KOPT-K1 (cell line): ENCODE data around the gene RPTOR.

Experiments used
- H3K27ac ChIP-seq: fragments of 200-600 bp; sonication (generic); 2 replicates; pipeline ENCODE4 v1.5.1; 2016; ENCODE audit warnings: antibody characterized with exemption, mild to moderate bottlenecking, low read depth, low read length; ENCODE audit not compliant: poor library complexity, severe bottlenecking
- H3K36me3 ChIP-seq: fragments of 200-600 bp; sonication (generic); 2 replicates; pipeline ENCODE4 v1.5.1; 2017; ENCODE audit warnings: antibody characterized with exemption, mild to moderate bottlenecking, low read length, moderate library complexity; ENCODE audit not compliant: insufficient read depth
- H3K9me3 ChIP-seq: fragments of 200-600 bp; sonication (generic); 2 replicates; pipeline ENCODE4 v1.5.1; 2017; ENCODE audit warnings: antibody characterized with exemption, low read length, mild to moderate bottlenecking; ENCODE audit not compliant: insufficient read depth, poor library complexity, severe bottlenecking

The RPTOR gene

GRCh38 chr17:80675438-80676095 lies 130.9 kb downstream of the RPTOR start:
- H3K27ac ChIP-seq = peak overlapping the region; percentile 30
- H3K36me3 ChIP-seq = peaks cover 7% of the 10 kb centered on the region; the same call in 1 of the 2 replicates
- no peaks in the 10 kb centered on the region for H3K9me3 ChIP-seq

GRCh38 chr17:80676096-80676466 lies 131.4 kb downstream of the RPTOR start:
- H3K27ac ChIP-seq = peak overlapping the region; percentile 30
- H3K9me3 ChIP-seq = no peaks in the 10 kb centered on the region
- peaks cover 7% of the 10 kb centered on the region; the same call in 1 of the 2 replicates for H3K36me3 ChIP-seq

- no peaks in the 10 kb centered on the region for H3K9me3 ChIP-seq
- peaks cover 6% of the 10 kb centered on the region; the same call in 1 of the 2 replicates for H3K36me3 ChIP-seq
- H3K27ac ChIP-seq = peak overlapping the region; percentile 30
These were observed 131.9 kb downstream of the RPTOR start for GRCh38 chr17:80676564-80676963.

- Histone ChIP-seq H3K27ac (peak overlapping the region; percentile 30), H3K9me3 (no peaks in the 10 kb centered on the region)
These were observed 132.6 kb downstream of the RPTOR start for GRCh38 chr17:80677214-80677756.

GRCh38 chr17:80679816-80680215 lies 135.2 kb downstream of the RPTOR start:
- no peaks in the 10 kb centered on the region for H3K9me3 ChIP-seq
- peak overlapping the region; percentile 28 for H3K27ac ChIP-seq
- 0 out of 2 replicates have a peak, but pooled peaks cover 3% of the 10 kb centered on the region for H3K36me3 ChIP-seq

More at GRCh38 chr17:80677214-80677756, 132.6 kb downstream of the RPTOR start:
- no peaks in the 10 kb centered on the region for H3K36me3 ChIP-seq

- Histone ChIP-seq H3K27ac (peak overlapping the region; percentile 2), H3K36me3 (0 out of 2 replicates have a peak, but pooled peaks cover 4% of the 10 kb centered on the region), H3K9me3 (no peaks in the 10 kb centered on the region)
These were observed 136.6 kb downstream of the RPTOR start for GRCh38 chr17:80681215-80681614.

- Histone ChIP-seq H3K36me3 (0 out of 2 replicates have a peak, but pooled peaks cover 6% of the 10 kb centered on the region), H3K27ac (no peak overlapping the region), H3K9me3 (no peaks in the 10 kb centered on the region)
These were observed 137.7 kb downstream of the RPTOR start for GRCh38 chr17:80682372-80682771.

GRCh38 chr17:80683625-80684104 lies 139.0 kb downstream of the RPTOR start:
- Histone ChIP-seq H3K9me3 (no peaks in the 10 kb centered on the region), H3K36me3 (peaks cover 19% of the 10 kb centered on the region)

GRCh38 chr17:80687839-80688238 lies 143.2 kb downstream of the RPTOR start:
- no peak overlapping the region for H3K27ac ChIP-seq
- H3K36me3 ChIP-seq = peaks cover 19% of the 10 kb centered on the region
- H3K9me3 ChIP-seq = no peaks in the 10 kb centered on the region

More at GRCh38 chr17:80683625-80684104, 139.0 kb downstream of the RPTOR start:
- no peak overlapping the region for H3K27ac ChIP-seq

- H3K9me3 ChIP-seq = no peaks in the 10 kb centered on the region
- H3K36me3 ChIP-seq = peaks cover 19% of the 10 kb centered on the region
- no peak overlapping the region for H3K27ac ChIP-seq
These were observed 144.5 kb downstream of the RPTOR start for GRCh38 chr17:80689129-80689619.

GRCh38 chr17:80691784-80692183 lies 147.1 kb downstream of the RPTOR start:
- Histone ChIP-seq H3K36me3 (peaks cover 15% of the 10 kb centered on the region), H3K9me3 (no peaks in the 10 kb centered on the region), H3K27ac (no peak overlapping the region)

GRCh38 chr17:80692931-80693467 lies 148.4 kb downstream of the RPTOR start:
- no peaks in the 10 kb centered on the region for H3K9me3 ChIP-seq
- peaks cover 7% of the 10 kb centered on the region for H3K36me3 ChIP-seq
- no peak overlapping the region for H3K27ac ChIP-seq

- Histone ChIP-seq H3K36me3 (peaks cover 1% of the 10 kb centered on the region), H3K27ac (peak overlapping the region; percentile 19), H3K9me3 (no peaks in the 10 kb centered on the region)
These were observed 148.9 kb downstream of the RPTOR start for GRCh38 chr17:80693511-80693910.

- H3K27ac ChIP-seq = peak overlapping the region; percentile 19
- H3K36me3 ChIP-seq = no peaks in the 10 kb centered on the region
- no peaks in the 10 kb centered on the region for H3K9me3 ChIP-seq
These were observed 149.7 kb downstream of the RPTOR start for GRCh38 chr17:80694085-80694991.
